GM23338 (cell line): ENCODE results near the gene CNTNAP2. TPM values are rescaled to one million over a fixed set of nuclear protein-coding genes. Genes with fewer than 3 reads are reported as not detected.

Experiments used
- ATAC-seq: fragments of 200-7000 bp; cut with Tn5 transposase; 3 replicates; pipeline ENCODE4 v1.9.1; 2020
- DNase-seq: peaks from one replicate; pipeline ENCODE4 v3.0.0-alpha.2; 2015; ENCODE audit warnings: low spot score
- H2AFZ ChIP-seq: fragments of 200-600 bp; sonication (generic); 2 replicates; pipeline ENCODE4 v1.8.0; 2016; ENCODE audit warnings: antibody characterized with exemption, mild to moderate bottlenecking, moderate library complexity
- H3F3A ChIP-seq: fragments of 200-600 bp; sonication (generic); replicated peaks from 2 replicates; pipeline ENCODE4 v1.8.0; 2017; ENCODE audit warnings: antibody characterized with exemption, mixed run types, low read depth
- H3K27ac ChIP-seq: fragments of 200-600 bp; sonication (generic); 2 replicates; pipeline ENCODE4 v1.6.1; 2016; ENCODE audit warnings: low read depth
- H3K27me3 ChIP-seq: fragments of 200-600 bp; sonication (generic); 2 replicates; pipeline ENCODE4 v1.8.0; 2016; ENCODE audit warnings: mild to moderate bottlenecking, mixed run types, moderate library complexity; ENCODE audit not compliant: insufficient read depth
- H3K36me3 ChIP-seq: fragments of 200-600 bp; sonication (generic); 2 replicates; pipeline ENCODE4 v1.8.0; 2016; ENCODE audit warnings: mild to moderate bottlenecking; ENCODE audit not compliant: insufficient read depth
- H3K4me1 ChIP-seq: fragments of 200-600 bp; sonication (generic); 2 replicates; pipeline ENCODE4 v1.8.0; 2016; ENCODE audit warnings: mild to moderate bottlenecking, moderate library complexity; ENCODE audit not compliant: insufficient read depth
- H3K4me2 ChIP-seq: fragments of 200-600 bp; sonication (generic); 2 replicates; pipeline ENCODE4 v1.7.1; 2017; ENCODE audit warnings: mixed run types
- H3K4me3 ChIP-seq: fragments of 200-600 bp; sonication (generic); 2 replicates; pipeline ENCODE4 v1.6.1; 2016; ENCODE audit warnings: mixed run types
- H3K79me2 ChIP-seq: fragments of 200-600 bp; sonication (generic); replicated peaks from 2 replicates; pipeline ENCODE4 v1.8.0; 2017; ENCODE audit warnings: mild to moderate bottlenecking; ENCODE audit not compliant: insufficient read depth
- H3K9me2 ChIP-seq: fragments of 200-600 bp; sonication (generic); 2 replicates; pipeline ENCODE4 v1.8.0; 2017; ENCODE audit not compliant: insufficient read depth
- H4K20me1 ChIP-seq: fragments of 200-600 bp; sonication (generic); replicated peaks from 2 replicates; pipeline ENCODE4 v1.8.0; 2017; ENCODE audit warnings: mild to moderate bottlenecking; ENCODE audit not compliant: insufficient read depth
- H3K27ac Mint-ChIP-seq: 2 replicates; pipeline ENCODE4 v1.8.0; 2020; ENCODE audit warnings: inconsistent platforms, mild to moderate bottlenecking, moderate library complexity, mixed read lengths
- H3K27me3 Mint-ChIP-seq: 3 replicates; pipeline ENCODE4 v1.8.0; 2022; ENCODE audit warnings: low read depth, mild to moderate bottlenecking, moderate library complexity, mixed read lengths, inconsistent platforms; ENCODE audit not compliant: insufficient read depth, poor library complexity
- H3K36me3 Mint-ChIP-seq: 3 replicates; pipeline ENCODE4 v1.8.0; 2021; ENCODE audit warnings: low read depth, mild to moderate bottlenecking, inconsistent platforms, moderate library complexity, mixed read lengths
- H3K4me1 Mint-ChIP-seq: 3 replicates; pipeline ENCODE4 v1.8.0; 2020; ENCODE audit warnings: mild to moderate bottlenecking, inconsistent platforms, mixed read lengths
- H3K4me3 Mint-ChIP-seq: 3 replicates; pipeline ENCODE4 v1.8.0; 2021; ENCODE audit warnings: moderate library complexity, mild to moderate bottlenecking, inconsistent platforms, mixed read lengths
- H3K9me3 Mint-ChIP-seq: 3 replicates; pipeline ENCODE4 v1.8.0; 2020; ENCODE audit warnings: moderate library complexity, mild to moderate bottlenecking, inconsistent platforms, mixed read lengths
- CREB1 ChIP-seq: fragments of 250-450 bp; sonication (Bioruptor Pico); IDR thresholded peaks from 2 replicates; pipeline ENCODE4 v1.5.0; 2020; ENCODE audit warnings: low read depth, mild to moderate bottlenecking, moderate library complexity
- ETS1 ChIP-seq: IDR thresholded peaks from 2 replicates; pipeline ENCODE4 v1.6.1; 2016; ENCODE audit warnings: antibody characterized with exemption
- EZH2 ChIP-seq: fragments of 200-600 bp; sonication (generic); IDR thresholded peaks from one replicate; pipeline ENCODE4 v1.8.0; 2017; ENCODE audit warnings: antibody characterized with exemption, mild to moderate bottlenecking, low read depth; ENCODE audit not compliant: unreplicated experiment
- EZH2phosphoT487 ChIP-seq: fragments of 200-600 bp; sonication (generic); IDR thresholded peaks from one replicate; pipeline ENCODE4 v1.8.1; 2018; ENCODE audit warnings: antibody characterized with exemption; ENCODE audit not compliant: unreplicated experiment
- JUNB ChIP-seq: IDR thresholded peaks from one replicate; pipeline ENCODE4 v1.6.1; 2016; ENCODE audit warnings: antibody characterized with exemption; ENCODE audit not compliant: unreplicated experiment
- NANOG ChIP-seq: IDR thresholded peaks from 2 replicates; pipeline ENCODE4 v1.6.1; 2016; ENCODE audit warnings: antibody characterized with exemption, borderline replicate concordance
- POLR2AphosphoS5 ChIP-seq: IDR thresholded peaks from 2 replicates; pipeline ENCODE4 v1.6.1; 2016; ENCODE audit warnings: antibody characterized with exemption, low read depth
- REST ChIP-seq: IDR thresholded peaks from one replicate; pipeline ENCODE4 v1.6.1; 2018; ENCODE audit warnings: antibody characterized with exemption; ENCODE audit not compliant: unreplicated experiment
- STAT1 ChIP-seq: IDR thresholded peaks from one replicate; pipeline ENCODE4 v1.6.1; 2016; ENCODE audit warnings: antibody characterized with exemption; ENCODE audit not compliant: unreplicated experiment
- ZNF114 ChIP-seq: fragments of 250-450 bp; sonication (Bioruptor Pico); IDR thresholded peaks from 2 replicates; pipeline ENCODE4 v1.5.0; 2020; ENCODE audit warnings: mild to moderate bottlenecking, moderate library complexity
- ZNF331 ChIP-seq: fragments of 250-450 bp; sonication (Bioruptor Pico); IDR thresholded peaks from 2 replicates; pipeline ENCODE4 v1.5.0; 2020; ENCODE audit warnings: low read depth, mild to moderate bottlenecking, moderate library complexity
- polyA plus RNA-seq: library from polyadenylated mRNA; unstranded; fragments of >200 nt; fragmentation: Nextera tagmentation; extraction: Ambion mirVana; gene quantifications from 2 replicates; pipeline ENCODE4 v1.2.1, GENCODE V29; 2016
- total RNA-seq: library from RNA; depleted of rRNA; stranded (reverse); fragments of >200 nt; shearing (Covaris generic); gene quantifications from 2 replicates; pipeline ENCODE4 v1.2.3, GENCODE V29; 2014
- TF ChIP-seq, protein P1 (sequence below), 2 experiments: fragments of 200-600 bp in 1 of 2; sonication (generic) in 1 of 2; conservative IDR thresholded peaks; 2 replicates each; pipeline versions ENCODE4 v1.5.1 to v1.6.1; 2016 to 2017; ENCODE audit warnings: antibody characterized with exemption in 2 of 2, low read depth in 2 of 2, mild to moderate bottlenecking in 2 of 2, moderate library complexity in 1 of 2
- TF ChIP-seq, protein P2 (sequence below): fragments of 250-450 bp; sonication (Bioruptor Pico); IDR thresholded peaks from 2 replicates; pipeline ENCODE4 v1.5.0; 2020; ENCODE audit warnings: mild to moderate bottlenecking, moderate library complexity

CNTNAP2 gene
- total and polyA plus RNA-seq, 2 experiments from 2014 or later, result 38.2 to 61.3 TPM

- no peaks in the 10 kb centered on the region for H3K9me2 ChIP-seq
- Mint-ChIP-seq H3K4me3 (no peak overlapping the region), H3K4me1 (no peaks in the 10 kb centered on the region), H3K27me3 (no peaks in the 10 kb centered on the region), H3K9me3 (peaks cover 5% of the 10 kb centered on the region; the same call in 2 of the 3 replicates), H3K27ac (no peak overlapping the region), H3K36me3 (peaks cover 12% of the 10 kb centered on the region)
- no peak overlapping the region for H2AFZ ChIP-seq
- no peak overlapping the region for H3K4me2 ChIP-seq
- no peaks in the 10 kb centered on the region for H3K79me2 ChIP-seq
- no peak overlapping the region for H3K4me3 ChIP-seq
- DNase-seq (no peak), ATAC-seq (no peak)
- H4K20me1 ChIP-seq, result no peaks in the 10 kb centered on the region
- no peaks in the 10 kb centered on the region for H3K4me1 ChIP-seq
- no peaks in the 10 kb centered on the region for H3F3A ChIP-seq
- no peaks in the 10 kb centered on the region for H3K36me3 ChIP-seq
- TF ChIP-seq EZH2 (no peak), REST (no peak), POLR2AphosphoS5 (no peak), ZNF114 (CRISPR knock-in tag) (no peak), CREB1 (CRISPR knock-in tag) (no peak), STAT1 (no peak), NANOG (no peak), ZNF331 (CRISPR knock-in tag) (no peak), ETS1 (no peak), JUNB (no peak), EZH2phosphoT487 (no peak)
- TF ChIP-seq, protein P1, sequence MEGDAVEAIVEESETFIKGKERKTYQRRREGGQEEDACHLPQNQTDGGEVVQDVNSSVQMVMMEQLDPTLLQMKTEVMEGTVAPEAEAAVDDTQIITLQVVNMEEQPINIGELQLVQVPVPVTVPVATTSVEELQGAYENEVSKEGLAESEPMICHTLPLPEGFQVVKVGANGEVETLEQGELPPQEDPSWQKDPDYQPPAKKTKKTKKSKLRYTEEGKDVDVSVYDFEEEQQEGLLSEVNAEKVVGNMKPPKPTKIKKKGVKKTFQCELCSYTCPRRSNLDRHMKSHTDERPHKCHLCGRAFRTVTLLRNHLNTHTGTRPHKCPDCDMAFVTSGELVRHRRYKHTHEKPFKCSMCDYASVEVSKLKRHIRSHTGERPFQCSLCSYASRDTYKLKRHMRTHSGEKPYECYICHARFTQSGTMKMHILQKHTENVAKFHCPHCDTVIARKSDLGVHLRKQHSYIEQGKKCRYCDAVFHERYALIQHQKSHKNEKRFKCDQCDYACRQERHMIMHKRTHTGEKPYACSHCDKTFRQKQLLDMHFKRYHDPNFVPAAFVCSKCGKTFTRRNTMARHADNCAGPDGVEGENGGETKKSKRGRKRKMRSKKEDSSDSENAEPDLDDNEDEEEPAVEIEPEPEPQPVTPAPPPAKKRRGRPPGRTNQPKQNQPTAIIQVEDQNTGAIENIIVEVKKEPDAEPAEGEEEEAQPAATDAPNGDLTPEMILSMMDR (conservative IDR thresholded peaks at IDR 0.05; ENCODE audit: low read depth in 2 of 2), result no peak
- TF ChIP-seq, protein P2, sequence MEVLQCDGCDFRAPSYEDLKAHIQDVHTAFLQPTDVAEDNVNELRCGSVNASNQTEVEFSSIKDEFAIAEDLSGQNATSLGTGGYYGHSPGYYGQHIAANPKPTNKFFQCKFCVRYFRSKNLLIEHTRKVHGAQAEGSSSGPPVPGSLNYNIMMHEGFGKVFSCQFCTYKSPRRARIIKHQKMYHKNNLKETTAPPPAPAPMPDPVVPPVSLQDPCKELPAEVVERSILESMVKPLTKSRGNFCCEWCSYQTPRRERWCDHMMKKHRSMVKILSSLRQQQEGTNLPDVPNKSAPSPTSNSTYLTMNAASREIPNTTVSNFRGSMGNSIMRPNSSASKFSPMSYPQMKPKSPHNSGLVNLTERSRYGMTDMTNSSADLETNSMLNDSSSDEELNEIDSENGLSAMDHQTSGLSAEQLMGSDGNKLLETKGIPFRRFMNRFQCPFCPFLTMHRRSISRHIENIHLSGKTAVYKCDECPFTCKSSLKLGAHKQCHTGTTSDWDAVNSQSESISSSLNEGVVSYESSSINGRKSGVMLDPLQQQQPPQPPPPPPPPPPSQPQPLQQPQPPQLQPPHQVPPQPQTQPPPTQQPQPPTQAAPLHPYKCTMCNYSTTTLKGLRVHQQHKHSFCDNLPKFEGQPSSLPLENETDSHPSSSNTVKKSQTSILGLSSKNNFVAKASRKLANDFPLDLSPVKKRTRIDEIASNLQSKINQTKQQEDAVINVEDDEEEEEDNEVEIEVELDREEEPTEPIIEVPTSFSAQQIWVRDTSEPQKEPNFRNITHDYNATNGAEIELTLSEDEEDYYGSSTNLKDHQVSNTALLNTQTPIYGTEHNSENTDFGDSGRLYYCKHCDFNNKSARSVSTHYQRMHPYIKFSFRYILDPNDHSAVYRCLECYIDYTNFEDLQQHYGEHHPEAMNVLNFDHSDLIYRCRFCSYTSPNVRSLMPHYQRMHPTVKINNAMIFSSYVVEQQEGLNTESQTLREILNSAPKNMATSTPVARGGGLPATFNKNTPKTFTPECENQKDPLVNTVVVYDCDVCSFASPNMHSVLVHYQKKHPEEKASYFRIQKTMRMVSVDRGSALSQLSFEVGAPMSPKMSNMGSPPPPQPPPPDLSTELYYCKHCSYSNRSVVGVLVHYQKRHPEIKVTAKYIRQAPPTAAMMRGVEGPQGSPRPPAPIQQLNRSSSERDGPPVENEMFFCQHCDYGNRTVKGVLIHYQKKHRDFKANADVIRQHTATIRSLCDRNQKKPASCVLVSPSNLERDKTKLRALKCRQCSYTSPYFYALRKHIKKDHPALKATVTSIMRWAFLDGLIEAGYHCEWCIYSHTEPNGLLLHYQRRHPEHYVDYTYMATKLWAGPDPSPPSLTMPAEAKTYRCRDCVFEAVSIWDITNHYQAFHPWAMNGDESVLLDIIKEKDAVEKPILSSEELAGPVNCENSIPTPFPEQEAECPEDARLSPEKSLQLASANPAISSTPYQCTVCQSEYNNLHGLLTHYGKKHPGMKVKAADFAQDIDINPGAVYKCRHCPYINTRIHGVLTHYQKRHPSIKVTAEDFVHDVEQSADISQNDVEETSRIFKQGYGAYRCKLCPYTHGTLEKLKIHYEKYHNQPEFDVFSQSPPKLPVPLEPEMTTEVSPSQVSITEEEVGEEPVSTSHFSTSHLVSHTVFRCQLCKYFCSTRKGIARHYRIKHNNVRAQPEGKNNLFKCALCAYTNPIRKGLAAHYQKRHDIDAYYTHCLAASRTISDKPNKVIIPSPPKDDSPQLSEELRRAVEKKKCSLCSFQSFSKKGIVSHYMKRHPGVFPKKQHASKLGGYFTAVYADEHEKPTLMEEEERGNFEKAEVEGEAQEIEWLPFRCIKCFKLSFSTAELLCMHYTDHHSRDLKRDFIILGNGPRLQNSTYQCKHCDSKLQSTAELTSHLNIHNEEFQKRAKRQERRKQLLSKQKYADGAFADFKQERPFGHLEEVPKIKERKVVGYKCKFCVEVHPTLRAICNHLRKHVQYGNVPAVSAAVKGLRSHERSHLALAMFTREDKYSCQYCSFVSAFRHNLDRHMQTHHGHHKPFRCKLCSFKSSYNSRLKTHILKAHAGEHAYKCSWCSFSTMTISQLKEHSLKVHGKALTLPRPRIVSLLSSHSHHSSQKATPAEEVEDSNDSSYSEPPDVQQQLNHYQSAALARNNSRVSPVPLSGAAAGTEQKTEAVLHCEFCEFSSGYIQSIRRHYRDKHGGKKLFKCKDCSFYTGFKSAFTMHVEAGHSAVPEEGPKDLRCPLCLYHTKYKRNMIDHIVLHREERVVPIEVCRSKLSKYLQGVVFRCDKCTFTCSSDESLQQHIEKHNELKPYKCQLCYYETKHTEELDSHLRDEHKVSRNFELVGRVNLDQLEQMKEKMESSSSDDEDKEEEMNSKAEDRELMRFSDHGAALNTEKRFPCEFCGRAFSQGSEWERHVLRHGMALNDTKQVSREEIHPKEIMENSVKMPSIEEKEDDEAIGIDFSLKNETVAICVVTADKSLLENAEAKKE (CRISPR knock-in tag), result no peak
- H3K27me3 ChIP-seq, result no peaks in the 10 kb centered on the region
- no peak overlapping the region for H3K27ac ChIP-seq
Measured at GRCh38 chr7:146214842-146215241, 98.2 kb downstream of the CNTNAP2 start.
